HG02642 (cell line): Measurements from ENCODE around the gene ADPRHL1.
"Not testable (repeated sequence)": the region's sequence is repeated elsewhere in the genome, so short reads cannot be mapped to it uniquely, and the experiment has no call there.

ENCODE experiments used
- ATAC-seq: cut with Tn5 transposase; IDR thresholded peaks from one replicate; pipeline ENCODE4 v1.9.1; 2021; ENCODE audit warnings: mild to moderate bottlenecking; ENCODE audit not compliant: unreplicated experiment, poor library complexity

ADPRHL1 gene

GRCh38 chr13:113458253-113459065 is 5.2 kb upstream of the ADPRHL1 start:
- ATAC-seq = no peak

- no peak for ATAC-seq
Observed at GRCh38 chr13:113457510-113457909, 4.2 kb upstream of the ADPRHL1 start.

- no peak for ATAC-seq
Observed at GRCh38 chr13:113456116-113456702, 2.9 kb upstream of the ADPRHL1 start.

GRCh38 chr13:113455384-113455783 is 2.1 kb upstream of the ADPRHL1 start:
- no peak for ATAC-seq

GRCh38 chr13:113454936-113455335 is 1.6 kb upstream of the ADPRHL1 start:
- ATAC-seq = no peak

GRCh38 chr13:113452466-113452865 is 822 bp downstream of the ADPRHL1 start:
- ATAC-seq = no peak

- no peak for ATAC-seq
Observed at GRCh38 chr13:113451951-113452421, 1.3 kb downstream of the ADPRHL1 start.

- not testable (repeated sequence) for ATAC-seq
Observed at GRCh38 chr13:113450861-113451620, 2.2 kb downstream of the ADPRHL1 start.

- not testable (repeated sequence) for ATAC-seq
Observed at GRCh38 chr13:113450348-113450744, 2.9 kb downstream of the ADPRHL1 start.

GRCh38 chr13:113449693-113450347 is 3.5 kb downstream of the ADPRHL1 start:
- no peak for ATAC-seq

- no peak for ATAC-seq
Observed at GRCh38 chr13:113448885-113449692, 4.2 kb downstream of the ADPRHL1 start.

GRCh38 chr13:113448545-113448884 is 4.8 kb downstream of the ADPRHL1 start:
- ATAC-seq = no peak

- ATAC-seq = no peak
Observed at GRCh38 chr13:113447596-113447995, 5.7 kb downstream of the ADPRHL1 start.

- peak; percentile 11 for ATAC-seq
Observed at GRCh38 chr13:113446488-113446854, 6.8 kb downstream of the ADPRHL1 start.

GRCh38 chr13:113445791-113446487 is 7.3 kb downstream of the ADPRHL1 start:
- ATAC-seq = peak; percentile 54

GRCh38 chr13:113443991-113444390 is 9.3 kb downstream of the ADPRHL1 start:
- ATAC-seq = no peak

- no peak for ATAC-seq
Observed at GRCh38 chr13:113442985-113443362, 10.3 kb downstream of the ADPRHL1 start.

- ATAC-seq = no peak
Observed at GRCh38 chr13:113442354-113442984, 10.8 kb downstream of the ADPRHL1 start.

GRCh38 chr13:113441661-113442060 is 11.6 kb downstream of the ADPRHL1 start:
- no peak for ATAC-seq
